Large intestine (tissue), 1 donor: ENCODE data around the gene RRAGC. TPM values are rescaled to one million over a fixed set of nuclear protein-coding genes. Genes with fewer than 3 reads are reported as not detected.

Experiments used
- polyA plus RNA-seq: library from polyadenylated mRNA; unstranded; fragments of 120-200 nt; gene quantifications from one replicate; pipeline ENCODE4 v1.2.1, GENCODE V29; 2013

The RRAGC gene
- polyA plus RNA-seq, 1 donor: 28.6 TPM

Other genes with a start within 250 kb of the RRAGC start
- gene MYCBP, start 13.6 kb upstream of the RRAGC start, polyA plus RNA-seq: 18.3 TPM
- 0.42 TPM for gene GJA9, start 21.8 kb upstream of the RRAGC start, polyA plus RNA-seq
- gene RHBDL2, start 82.1 kb upstream of the RRAGC start, polyA plus RNA-seq: 0.72 TPM
- 49.3 TPM for gene AKIRIN1, start 131.5 kb upstream of the RRAGC start, polyA plus RNA-seq
- 266 TPM for gene NDUFS5, start 166.6 kb upstream of the RRAGC start, polyA plus RNA-seq